K562 (cell line): Measurements from ENCODE around the gene CELA1. TPM values are rescaled to one million over a fixed set of nuclear protein-coding genes. Genes with fewer than 3 reads are reported as not detected.
A peak's percentile ranks its signal among the peaks of the same experiment; 100 is the strongest.

Source experiments
- ATF1 ChIP-seq, 2 experiments: fragments of 450-650 bp in 1 of 2; IDR thresholded peaks; 2 replicates each; pipeline ENCODE4 v1.6.1; 2016; ENCODE audit warnings: missing compliant biosample characterization in 1 of 2, missing genetic modification characterization in 1 of 2
- CCNT2 ChIP-seq: IDR thresholded peaks from 2 replicates; pipeline ENCODE4 v1.6.1; 2011; ENCODE audit warnings: borderline replicate concordance, low read depth, mild to moderate bottlenecking, moderate library complexity, mixed read lengths, low read length; ENCODE audit not compliant: insufficient read length; ENCODE audit errors: extremely low read depth
- CREB1 ChIP-seq, 2 experiments: sonication (generic) in 1 of 2; formaldehyde crosslinking in 1 of 2; IDR thresholded peaks; 2 replicates each; pipeline versions ENCODE4 v1.6.1 to v1.8.0; 2012 to 2022; ENCODE audit warnings: inconsistent platforms in 1 of 2, mild to moderate bottlenecking in 1 of 2, missing genetic modification reagents in 1 of 2, moderate library complexity in 1 of 2
- CTBP1 ChIP-seq: fragments of 450-650 bp; IDR thresholded peaks from 2 replicates; pipeline ENCODE4 v1.6.1; 2016; ENCODE audit warnings: borderline replicate concordance
- E2F4 ChIP-seq: sonication (generic); formaldehyde crosslinking; IDR thresholded peaks from 2 replicates; pipeline ENCODE4 v1.8.0; 2022; ENCODE audit warnings: mild to moderate bottlenecking, low read depth, missing genetic modification reagents
- FOXP4 ChIP-seq: sonication (generic); formaldehyde crosslinking; IDR thresholded peaks from 2 replicates; pipeline ENCODE4 v1.8.0; 2022; ENCODE audit warnings: mild to moderate bottlenecking, missing genetic modification reagents, borderline replicate concordance
- HDGF ChIP-seq: fragments of 450-650 bp; IDR thresholded peaks from 2 replicates; pipeline ENCODE4 v1.6.1; 2016
- PRDM10 ChIP-seq: fragments of 450-650 bp; IDR thresholded peaks from 2 replicates; pipeline ENCODE4 v1.6.1; 2018; ENCODE audit not compliant: partially characterized antibody
- TEAD4 ChIP-seq, 2 experiments: sonication (generic) in 1 of 2; formaldehyde crosslinking in 1 of 2; IDR thresholded peaks; 2 replicates each; pipeline versions ENCODE4 v1.6.1 to v1.8.0; 2012 to 2022; ENCODE audit warnings: borderline replicate concordance in 1 of 2, inconsistent platforms in 1 of 2, low read length in 1 of 2, mild to moderate bottlenecking in 1 of 2, missing genetic modification reagents in 1 of 2
- ZNF592 ChIP-seq: fragments of 450-650 bp; IDR thresholded peaks from 2 replicates; pipeline ENCODE4 v1.6.1; 2017; ENCODE audit warnings: antibody characterized with exemption, mild to moderate bottlenecking
- polyA plus RNA-seq, 8 experiments: library from polyadenylated mRNA; depleted of rRNA in 4 of 8; stranded (reverse) in 5 of 8; unstranded in 3 of 8; fragments of >200 nt; fragmentation: Nextera tagmentation in 2 of 8; fragmentation: Illumina TruSeq in 1 of 8; extraction: Ambion mirVana in 2 of 8; extraction: Trizol in 1 of 8; gene quantifications; 2 replicates each; pipeline versions ENCODE4 v1.2.1 to v1.2.3, GENCODE V29; 2011 to 2014; ENCODE audit warnings: inconsistent platforms in 1 of 8, missing spikeins in 1 of 8
- total RNA-seq, 7 experiments: library from RNA; depleted of rRNA in 6 of 7; stranded (reverse); fragments of >200 nt in 6 of 7; fragmentation: Illumina TruSeq in 2 of 7; extraction: Trizol in 2 of 7; gene quantifications; 2 replicates each; pipeline versions ENCODE4 v1.2.1 to v1.2.3, GENCODE V29; 2011 to 2021; ENCODE audit warnings: low replicate concordance in 1 of 7
- TF ChIP-seq, protein P1 (sequence below), 2 experiments: fragments of 450-650 bp in 1 of 2; sonication (generic) in 1 of 2; formaldehyde crosslinking in 1 of 2; IDR thresholded peaks in 1 of 2; conservative IDR thresholded peaks in 1 of 2; 2 replicates each; pipeline versions ENCODE4 v1.6.1 to v1.8.1; 2016 to 2023; ENCODE audit warnings: mild to moderate bottlenecking in 2 of 2, moderate library complexity in 2 of 2, inconsistent platforms in 1 of 2, missing genetic modification reagents in 1 of 2

CELA1 gene
- total and polyA plus RNA-seq, 9 of the 15 experiments (the other 6 are each of a cell fraction or from before 2014, with no cell fraction given): 0.06 to 0.27 (median 0.22) TPM; not detected in 6

DNA sequence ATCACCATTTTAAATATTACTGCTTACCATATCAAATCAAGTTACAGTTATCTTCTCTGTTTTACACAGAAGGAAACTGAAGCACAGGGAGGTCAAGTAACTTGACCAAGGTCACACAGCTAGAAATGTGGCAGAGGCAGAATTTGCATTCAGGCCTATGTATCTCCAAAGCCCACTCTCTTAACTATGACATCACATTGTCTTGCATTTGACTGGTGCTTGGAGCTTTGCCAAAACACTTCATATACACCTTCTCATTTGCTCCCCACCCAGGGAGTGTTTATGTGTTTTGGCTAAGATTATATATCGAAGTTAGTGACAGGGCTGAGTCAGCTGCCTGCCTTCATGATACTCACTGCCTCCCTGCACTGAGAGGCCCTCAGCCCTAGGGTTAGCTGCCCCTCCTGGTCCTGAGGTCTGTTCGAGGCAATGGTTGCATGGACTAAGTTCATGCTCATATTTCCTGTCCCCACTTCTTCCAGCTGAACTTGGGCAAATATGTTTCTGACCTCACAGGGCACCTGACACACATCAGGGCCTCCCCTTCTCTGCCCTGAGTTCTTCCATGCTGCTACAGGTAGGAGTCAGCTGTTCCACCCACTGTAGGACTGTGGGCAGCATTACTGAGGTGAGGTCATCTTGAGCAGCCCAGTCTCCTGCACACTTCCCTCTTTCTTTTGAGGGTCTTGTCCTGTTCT is 43.0 kb upstream of the CELA1 start (continued):
- TF ChIP-seq PRDM10 (peak; percentile 59), CTBP1 (peak; percentile 28; the same call in 1 of the 2 replicates), FOXP4 (no peak), ZNF592 (peak; percentile 54; the same call in 1 of the 2 replicates), CCNT2 (no peak), HDGF (no peak), E2F4 (CRISPR knock-in tag) (0 out of 2 replicates have a peak, but pooled peaks have one; percentile 37), ATF1 (CRISPR knock-in tag; IDR thresholded peaks at IDR 0.05) (no peak), ATF1 (tag; IDR thresholded peaks at IDR 0.05) (peak; percentile 51; the same call in 1 of the 2 replicates), TEAD4 (IDR thresholded peaks at IDR 0.05; ENCODE audit: low read length) (peak; percentile 57; the same call in 1 of the 2 replicates), TEAD4 (CRISPR knock-in tag; IDR thresholded peaks at IDR 0.05; ENCODE audit: borderline replicate concordance) (no peak), CREB1 (IDR thresholded peaks at IDR 0.05) (peak; percentile 29; the same call in 1 of the 2 replicates), CREB1 (CRISPR knock-in tag; IDR thresholded peaks at IDR 0.05) (no peak)
- TF ChIP-seq, protein P1, sequence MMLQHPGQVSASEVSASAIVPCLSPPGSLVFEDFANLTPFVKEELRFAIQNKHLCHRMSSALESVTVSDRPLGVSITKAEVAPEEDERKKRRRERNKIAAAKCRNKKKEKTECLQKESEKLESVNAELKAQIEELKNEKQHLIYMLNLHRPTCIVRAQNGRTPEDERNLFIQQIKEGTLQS (IDR thresholded peaks at IDR 0.05): peak; percentile 81
- TF ChIP-seq, protein P1 (CRISPR knock-in tag; conservative IDR thresholded peaks at IDR 0.05): no peak
